ENCODE measurements around the gene KCTD3.

Gene KCTD3

GRCh38 chr1:215529571-215529970, 37.5 kb upstream of the KCTD3 start:
- H3K4me2 ChIP-seq (ENCODE audit: low read depth, low read length, poor library complexity, severe bottlenecking) = no peak overlapping the region

GRCh38 chr1:215530401-215530984, 36.6 kb upstream of the KCTD3 start:
- Histone ChIP-seq H3K9me3 (ENCODE audit: insufficient read depth, low read depth, low read length) (no peaks in the 10 kb centered on the region), H3K27me3 (ENCODE audit: insufficient read depth, low read length, poor library complexity, severe bottlenecking) (no peaks in the 10 kb centered on the region), H3K79me2 (ENCODE audit: insufficient read depth, low read length) (no peaks in the 10 kb centered on the region), H4K20me1 (ENCODE audit: insufficient read depth, low read length, poor library complexity, severe bottlenecking) (no peaks in the 10 kb centered on the region), H3K9me2 (replicated peaks; ENCODE audit: low read depth, low read length) (no peaks in the 10 kb centered on the region), H3K9ac (ENCODE audit: low read depth, low read length, poor library complexity, severe bottlenecking) (no peak overlapping the region), H3K36me3 (ENCODE audit: insufficient read depth, low read length) (no peaks in the 10 kb centered on the region), H3K4me2 (ENCODE audit: low read depth, low read length, poor library complexity, severe bottlenecking) (no peak overlapping the region), H2AFZ (ENCODE audit: low read length) (no peak overlapping the region), H3K4me3 (ENCODE audit: low read length, poor library complexity, severe bottlenecking) (no peak overlapping the region), H3F3A (ENCODE audit: low read depth) (no peaks in the 10 kb centered on the region), H3K4me1 (ENCODE audit: insufficient read depth, low read length, poor library complexity, severe bottlenecking) (no peaks in the 10 kb centered on the region)
- no peak for TF ChIP-seq CTCF (conservative IDR thresholded peaks at IDR 0.05; ENCODE audit: low read length)
- no peak for TF ChIP-seq EZH2phosphoT487 (IDR thresholded peaks at IDR 0.05; ENCODE audit: borderline replicate concordance)

More at GRCh38 chr1:215529571-215529970, 37.5 kb upstream of the KCTD3 start:
- Histone ChIP-seq H3K9me3 (ENCODE audit: insufficient read depth, low read depth, low read length) (no peaks in the 10 kb centered on the region), H2AFZ (ENCODE audit: low read length) (no peak overlapping the region), H3K36me3 (ENCODE audit: insufficient read depth, low read length) (no peaks in the 10 kb centered on the region), H4K20me1 (ENCODE audit: insufficient read depth, low read length, poor library complexity, severe bottlenecking) (no peaks in the 10 kb centered on the region), H3K4me3 (ENCODE audit: low read length, poor library complexity, severe bottlenecking) (no peak overlapping the region), H3K9me2 (replicated peaks; ENCODE audit: low read depth, low read length) (no peaks in the 10 kb centered on the region), H3F3A (ENCODE audit: low read depth) (no peaks in the 10 kb centered on the region), H3K4me1 (ENCODE audit: insufficient read depth, low read length, poor library complexity, severe bottlenecking) (no peaks in the 10 kb centered on the region), H3K27me3 (ENCODE audit: insufficient read depth, low read length, poor library complexity, severe bottlenecking) (no peaks in the 10 kb centered on the region), H3K9ac (ENCODE audit: low read depth, low read length, poor library complexity, severe bottlenecking) (no peak overlapping the region), H3K79me2 (ENCODE audit: insufficient read depth, low read length) (no peaks in the 10 kb centered on the region)
- TF ChIP-seq EZH2phosphoT487 (IDR thresholded peaks at IDR 0.05; ENCODE audit: borderline replicate concordance) (no peak), CTCF (conservative IDR thresholded peaks at IDR 0.05; ENCODE audit: low read length) (no peak)

- H4K20me1 ChIP-seq (ENCODE audit: insufficient read depth, low read length, poor library complexity, severe bottlenecking) = no peaks in the 10 kb centered on the region
- H3K4me3 ChIP-seq (ENCODE audit: low read length, poor library complexity, severe bottlenecking) = no peak overlapping the region
- H3K36me3 ChIP-seq (ENCODE audit: insufficient read depth, low read length) = no peaks in the 10 kb centered on the region
- TF ChIP-seq EZH2phosphoT487 (IDR thresholded peaks at IDR 0.05; ENCODE audit: borderline replicate concordance) = no peak
- no peak for TF ChIP-seq CTCF (conservative IDR thresholded peaks at IDR 0.05; ENCODE audit: low read length)
- H3K79me2 ChIP-seq (ENCODE audit: insufficient read depth, low read length) = no peaks in the 10 kb centered on the region
- H3K9me3 ChIP-seq (ENCODE audit: insufficient read depth, low read depth, low read length) = no peaks in the 10 kb centered on the region
- no peak overlapping the region for H2AFZ ChIP-seq (ENCODE audit: low read length)
- H3K9me2 ChIP-seq (replicated peaks; ENCODE audit: low read depth, low read length) = no peaks in the 10 kb centered on the region
- H3K4me2 ChIP-seq (ENCODE audit: low read depth, low read length, poor library complexity, severe bottlenecking) = no peak overlapping the region
- H3K4me1 ChIP-seq (ENCODE audit: insufficient read depth, low read length, poor library complexity, severe bottlenecking) = no peaks in the 10 kb centered on the region
- H3K9ac ChIP-seq (ENCODE audit: low read depth, low read length, poor library complexity, severe bottlenecking) = no peak overlapping the region
- no peaks in the 10 kb centered on the region for H3K27me3 ChIP-seq (ENCODE audit: insufficient read depth, low read length, poor library complexity, severe bottlenecking)
- no peaks in the 10 kb centered on the region for H3F3A ChIP-seq (ENCODE audit: low read depth)
Measured at GRCh38 chr1:215539803-215540570, 27.1 kb upstream of the KCTD3 start.

All from Loucy (cell line).